ENCODE measurements around the gene RAB40B.
"Not testable (repeated sequence)": the region's sequence is repeated elsewhere in the genome, so short reads cannot be mapped to it uniquely, and the experiment has no call there.

Gene RAB40B

GRCh38 chr17:82655038-82655479 is 43.4 kb downstream of the RAB40B start:
- no peaks in the 10 kb centered on the region for H3K9me3 Mint-ChIP-seq
- peaks cover 4% of the 10 kb centered on the region for H3K36me3 Mint-ChIP-seq
- H3K27ac Mint-ChIP-seq = no peak overlapping the region
- no peaks in the 10 kb centered on the region for H3K4me1 Mint-ChIP-seq
- H3K4me3 Mint-ChIP-seq = no peak overlapping the region
- no peaks in the 10 kb centered on the region for H3K27me3 Mint-ChIP-seq

DNA sequence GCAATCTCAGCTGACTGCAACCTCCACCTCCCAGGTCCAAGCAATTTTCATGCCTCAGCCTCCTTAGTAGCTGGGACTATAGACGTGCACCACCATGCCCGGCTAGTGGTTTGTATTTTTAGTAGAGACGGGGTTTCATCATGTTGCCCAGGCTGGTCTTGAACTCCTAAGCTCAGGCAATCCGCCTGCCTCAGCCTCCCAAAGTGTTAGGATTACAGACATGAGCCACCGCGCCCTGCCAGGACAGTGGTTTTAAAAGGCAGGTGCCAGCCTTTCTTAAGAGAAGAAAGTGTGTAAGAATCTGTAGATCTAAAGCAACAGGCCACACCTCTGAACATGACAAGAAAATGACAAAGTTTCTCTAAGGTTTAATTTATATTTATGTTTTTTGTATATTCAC is 43.9 kb downstream of the RAB40B start:
- H3K27me3 Mint-ChIP-seq, H3K9me3 Mint-ChIP-seq, H3K4me1 Mint-ChIP-seq, H3K4me3 Mint-ChIP-seq, H3K27ac Mint-ChIP-seq, H3K36me3 Mint-ChIP-seq: not testable (repeated sequence)

GRCh38 chr17:82653651-82654528 is 44.6 kb downstream of the RAB40B start:
- Mint-ChIP-seq H3K4me1 (peaks cover 4% of the 10 kb centered on the region), H3K36me3 (peaks cover 4% of the 10 kb centered on the region), H3K4me3 (no peak overlapping the region), H3K27me3 (no peaks in the 10 kb centered on the region), H3K9me3 (no peaks in the 10 kb centered on the region), H3K27ac (no peak overlapping the region)

DNA sequence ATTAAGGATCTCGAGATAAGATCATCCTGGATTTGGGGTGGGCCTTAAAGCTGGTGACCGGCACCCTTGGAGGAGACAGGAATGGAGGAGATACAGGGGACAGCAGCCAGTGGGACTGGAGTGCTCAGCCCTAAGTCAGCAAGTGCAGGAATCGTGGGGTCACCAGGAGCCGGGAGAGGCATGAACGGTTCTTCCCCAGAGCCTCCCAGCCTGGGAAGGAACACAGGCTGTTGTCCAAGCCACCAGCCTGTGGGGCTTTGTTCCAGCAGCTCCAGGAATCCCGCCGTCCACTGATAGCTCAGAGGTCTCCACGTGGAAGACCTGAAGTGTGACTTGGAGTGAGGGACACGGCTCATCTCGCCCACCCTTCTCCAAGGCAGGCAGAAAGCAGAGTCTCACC is 47.8 kb downstream of the RAB40B start:
- Mint-ChIP-seq H3K27ac (no peak overlapping the region), H3K4me1 (peaks cover 16% of the 10 kb centered on the region)

DNA sequence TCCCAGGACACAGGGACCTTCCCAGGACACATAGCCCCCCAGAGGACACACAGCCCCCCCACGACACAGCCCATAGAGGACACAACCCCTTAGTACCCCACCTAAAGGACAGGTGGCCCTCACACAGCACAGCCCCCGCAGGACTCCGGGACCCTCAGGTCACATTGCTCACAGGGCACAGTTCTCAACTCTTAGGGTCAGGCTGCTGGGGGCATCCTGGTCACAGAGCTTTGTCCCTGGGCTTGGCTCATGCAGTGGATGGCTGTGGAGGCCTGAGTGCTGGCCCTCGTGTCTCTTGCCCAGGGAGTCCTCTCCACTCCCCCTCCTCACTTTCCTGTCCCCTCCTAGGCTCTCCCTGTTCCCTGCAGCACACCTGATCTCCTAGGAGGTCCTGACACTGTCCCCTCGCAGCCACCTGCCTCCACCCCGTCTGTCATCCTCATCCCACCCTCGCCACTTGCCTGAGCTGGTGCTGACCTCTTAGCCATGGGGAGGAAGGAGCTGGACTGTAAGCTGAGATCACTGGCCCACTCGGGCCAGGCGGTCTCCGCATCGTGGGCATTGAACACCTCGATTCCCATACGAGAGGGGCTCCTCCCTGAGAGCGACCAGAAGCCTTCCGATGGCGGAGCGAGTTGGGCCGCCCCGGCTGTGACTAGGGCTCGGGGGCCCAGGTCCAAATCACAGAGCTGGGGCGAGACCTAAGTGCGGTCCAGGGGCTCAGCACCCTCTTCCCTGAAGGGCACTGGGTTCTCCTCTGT is 48.8 kb downstream of the RAB40B start:
- Mint-ChIP-seq H3K36me3 (no peaks in the 10 kb centered on the region), H3K27me3 (no peaks in the 10 kb centered on the region), H3K9me3 (no peaks in the 10 kb centered on the region), H3K4me3 (peak overlapping the region; percentile 36), H3K4me1 (peaks cover 23% of the 10 kb centered on the region), H3K27ac (peak overlapping the region; percentile 77)

More for the DNA sequence above, 47.8 kb downstream of the RAB40B start:
- no peak overlapping the region for H3K4me3 Mint-ChIP-seq
- H3K9me3 Mint-ChIP-seq = no peaks in the 10 kb centered on the region
- no peaks in the 10 kb centered on the region for H3K27me3 Mint-ChIP-seq
- H3K36me3 Mint-ChIP-seq = no peaks in the 10 kb centered on the region

- H3K4me1 Mint-ChIP-seq = peaks cover 25% of the 10 kb centered on the region
- H3K27ac Mint-ChIP-seq = no peak overlapping the region
- no peak overlapping the region for H3K4me3 Mint-ChIP-seq
- no peaks in the 10 kb centered on the region for H3K9me3 Mint-ChIP-seq
- H3K27me3 Mint-ChIP-seq = no peaks in the 10 kb centered on the region
- H3K36me3 Mint-ChIP-seq = no peaks in the 10 kb centered on the region
Observed at GRCh38 chr17:82648742-82649331, 49.7 kb downstream of the RAB40B start.

DNA sequence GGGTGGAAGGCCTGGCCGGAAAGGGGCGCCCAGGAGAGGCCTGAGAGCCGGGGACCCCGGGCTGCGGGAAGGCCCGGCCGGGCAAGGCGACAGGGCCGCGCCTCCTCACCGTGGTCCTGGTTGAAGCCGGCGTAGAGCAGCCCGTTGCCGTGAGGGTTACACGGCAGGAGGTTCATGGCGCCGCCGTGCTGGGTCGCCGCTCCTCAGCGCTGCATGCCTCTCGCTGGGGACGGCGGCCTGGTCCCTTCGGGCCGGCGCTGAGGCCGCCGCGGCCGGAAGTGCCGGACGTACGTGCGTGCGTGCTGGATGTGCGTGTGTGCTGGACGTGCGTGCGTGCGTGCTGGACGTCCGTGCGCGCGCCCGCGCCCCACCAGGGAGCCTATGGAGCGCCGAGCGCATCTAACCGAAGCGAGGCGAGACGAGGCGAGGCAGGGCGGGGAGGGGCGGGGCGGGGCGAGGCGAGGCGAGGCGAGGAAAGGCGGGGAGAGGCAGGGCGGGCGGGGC is 50.3 kb downstream of the RAB40B start, which contains the start of gene WDR45B:
Gene WDR45B (minus strand): TSS at position 280 of the 504 bp plus-strand sequence. CDS start 104 bp downstream, at position 176.
- H3K4me1 Mint-ChIP-seq = peaks cover 26% of the 10 kb centered on the region
- H3K9me3 Mint-ChIP-seq = no peaks in the 10 kb centered on the region
- H3K36me3 Mint-ChIP-seq = no peaks in the 10 kb centered on the region
- H3K4me3 Mint-ChIP-seq = peak within 1 kb of the TSS; percentile 87
- peak within 1 kb of the TSS; percentile 74 for H3K27ac Mint-ChIP-seq
- no peaks in the 10 kb centered on the region for H3K27me3 Mint-ChIP-seq

- Mint-ChIP-seq H3K4me1 (peaks cover 29% of the 10 kb centered on the region), H3K27me3 (no peaks in the 10 kb centered on the region), H3K9me3 (no peaks in the 10 kb centered on the region), H3K27ac (peak overlapping the region; percentile 74), H3K4me3 (peak overlapping the region; percentile 87), H3K36me3 (no peaks in the 10 kb centered on the region)
Observed at GRCh38 chr17:82647593-82648164, 50.8 kb downstream of the RAB40B start.

GRCh38 chr17:82645516-82645915 is 53.0 kb downstream of the RAB40B start:
- Mint-ChIP-seq H3K4me3 (peak overlapping the region; percentile 87), H3K36me3 (peaks cover 2% of the 10 kb centered on the region), H3K4me1 (peaks cover 32% of the 10 kb centered on the region), H3K27ac (no peak overlapping the region), H3K9me3 (no peaks in the 10 kb centered on the region), H3K27me3 (no peaks in the 10 kb centered on the region)

DNA sequence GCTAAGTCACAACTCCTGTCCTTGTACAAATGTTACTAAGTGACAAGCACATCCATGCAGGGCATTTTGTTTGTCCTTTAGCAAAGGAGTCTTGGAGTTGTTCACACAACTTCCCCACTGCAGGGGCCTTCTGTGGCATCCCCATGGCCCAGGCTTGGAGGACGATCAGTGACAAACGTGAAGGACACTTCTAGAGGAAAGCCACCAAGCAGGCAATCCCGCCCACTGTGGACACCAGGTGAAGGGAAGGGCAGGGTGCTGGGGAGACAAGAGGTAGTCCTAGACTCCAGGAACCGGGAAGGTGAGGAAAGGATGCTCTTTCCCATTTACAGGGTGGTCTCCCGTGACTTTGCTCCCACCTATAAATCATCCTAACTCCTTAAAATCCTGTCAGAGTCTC is 54.4 kb downstream of the RAB40B start:
- Mint-ChIP-seq H3K4me1 (peaks cover 34% of the 10 kb centered on the region), H3K4me3 (no peak overlapping the region), H3K27ac (no peak overlapping the region), H3K36me3 (peaks cover 2% of the 10 kb centered on the region), H3K9me3 (no peaks in the 10 kb centered on the region), H3K27me3 (no peaks in the 10 kb centered on the region)

GRCh38 chr17:82642022-82642421 is 56.5 kb downstream of the RAB40B start:
- Mint-ChIP-seq H3K4me3 (no peak overlapping the region), H3K27ac (no peak overlapping the region), H3K27me3 (no peaks in the 10 kb centered on the region), H3K36me3 (peaks cover 9% of the 10 kb centered on the region), H3K4me1 (peaks cover 44% of the 10 kb centered on the region), H3K9me3 (no peaks in the 10 kb centered on the region)

- Mint-ChIP-seq H3K4me3 (no peak overlapping the region), H3K27me3 (no peaks in the 10 kb centered on the region), H3K36me3 (peaks cover 13% of the 10 kb centered on the region), H3K9me3 (no peaks in the 10 kb centered on the region), H3K4me1 (peaks cover 36% of the 10 kb centered on the region), H3K27ac (no peak overlapping the region)
Observed at GRCh38 chr17:82640036-82640435, 58.5 kb downstream of the RAB40B start.

- Mint-ChIP-seq H3K4me1 (peaks cover 40% of the 10 kb centered on the region), H3K27me3 (no peaks in the 10 kb centered on the region), H3K9me3 (no peaks in the 10 kb centered on the region), H3K36me3 (peaks cover 15% of the 10 kb centered on the region), H3K4me3 (no peak overlapping the region), H3K27ac (no peak overlapping the region)
Observed at GRCh38 chr17:82639628-82640027, 58.9 kb downstream of the RAB40B start.

DNA sequence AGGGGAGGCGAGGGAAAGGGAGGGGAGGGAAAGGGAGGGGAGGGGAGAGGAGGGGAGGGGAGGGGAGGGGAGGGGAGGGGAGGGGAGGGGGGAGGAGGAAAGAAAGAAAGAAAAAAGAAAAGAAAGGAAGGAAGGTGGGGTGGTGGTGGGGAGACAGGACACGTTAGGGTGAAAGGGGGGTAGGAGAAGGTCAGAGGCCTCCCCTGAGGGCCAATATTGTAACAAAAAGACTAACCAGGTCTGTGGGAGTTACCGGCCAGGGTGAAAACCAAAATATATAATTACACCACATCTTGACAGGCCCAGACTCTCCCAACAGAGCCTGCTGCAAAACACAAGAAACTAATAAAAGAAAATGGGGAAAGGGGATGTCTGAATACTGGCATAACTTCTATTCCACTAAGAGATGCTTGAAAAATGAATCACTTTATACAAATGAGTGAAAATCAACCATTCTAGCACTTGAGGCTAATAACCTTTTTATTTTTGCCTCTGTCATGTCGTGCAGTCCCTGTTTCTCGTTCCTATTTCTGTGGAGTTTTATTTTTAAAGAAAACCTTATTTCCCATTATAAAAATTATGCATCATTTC is 60.2 kb downstream of the RAB40B start:
- Mint-ChIP-seq H3K27ac (no peak overlapping the region), H3K27me3 (no peaks in the 10 kb centered on the region), H3K4me3 (no peak overlapping the region), H3K4me1 (peaks cover 44% of the 10 kb centered on the region), H3K9me3 (no peaks in the 10 kb centered on the region), H3K36me3 (peaks cover 16% of the 10 kb centered on the region)

Data from activated naive CD4-positive, alpha-beta T cell treated with anti-CD3 and anti-CD28 coated beads, Interleukin-2, amount 50 U/mL, for 24 hours (primary cell).